Stimulated activated naive CD8-positive, alpha-beta T cell treated with anti-CD3 and anti-CD28 coated beads, Interleukin-15, Interleukin-2, amounts not matched to agents 100 ng/mL and 50 ng/mL, for 24 hours (primary cell): Measurements from ENCODE around the gene HEATR3.
A peak's percentile ranks its signal among the peaks of the same experiment; 100 is the strongest.

ENCODE experiments used
- H3K27ac Mint-ChIP-seq: one replicate; pipeline ENCODE4 v1.8.0; 2021; ENCODE audit warnings: mild to moderate bottlenecking, mixed read lengths
- H3K27me3 Mint-ChIP-seq: one replicate; pipeline ENCODE4 v1.8.0; 2021; ENCODE audit warnings: mixed read lengths
- H3K36me3 Mint-ChIP-seq: one replicate; pipeline ENCODE4 v1.8.0; 2021; ENCODE audit warnings: low read depth, mixed read lengths
- H3K4me1 Mint-ChIP-seq: one replicate; pipeline ENCODE4 v1.8.0; 2021; ENCODE audit warnings: low read depth, mixed read lengths
- H3K4me3 Mint-ChIP-seq: one replicate; pipeline ENCODE4 v1.8.0; 2021; ENCODE audit warnings: mild to moderate bottlenecking, mixed read lengths
- H3K9me3 Mint-ChIP-seq: one replicate; pipeline ENCODE4 v1.8.0; 2021; ENCODE audit warnings: mixed read lengths

Gene HEATR3

GRCh38 chr16:50065624-50066481 lies at the start of gene HEATR3:
Gene HEATR3 (plus strand): TSS chr16:50065970. CDS start chr16:50066132, 162 bp downstream.
- no peaks in the 10 kb centered on the region for H3K9me3 Mint-ChIP-seq
- H3K4me1 Mint-ChIP-seq: peaks cover 34% of the 10 kb centered on the region
- H3K4me3 Mint-ChIP-seq: peak within 1 kb of the TSS; percentile 95
- no peaks in the 10 kb centered on the region for H3K27me3 Mint-ChIP-seq
- H3K27ac Mint-ChIP-seq: peak within 1 kb of the TSS; percentile 91
- H3K36me3 Mint-ChIP-seq: peaks cover 28% of the 10 kb centered on the region

- no peaks in the 10 kb centered on the region for H3K4me1 Mint-ChIP-seq
- no peaks in the 10 kb centered on the region for H3K36me3 Mint-ChIP-seq
- H3K9me3 Mint-ChIP-seq: no peaks in the 10 kb centered on the region
- H3K27ac Mint-ChIP-seq: no peak overlapping the region
- H3K4me3 Mint-ChIP-seq: no peak overlapping the region
- no peaks in the 10 kb centered on the region for H3K27me3 Mint-ChIP-seq
Observed at GRCh38 chr16:50017553-50017952, 48.2 kb upstream of the HEATR3 start.

GRCh38 chr16:50021544-50021943 lies 44.2 kb upstream of the HEATR3 start:
- H3K4me1 Mint-ChIP-seq: peaks cover 16% of the 10 kb centered on the region
- H3K27ac Mint-ChIP-seq: no peak overlapping the region
- H3K36me3 Mint-ChIP-seq: no peaks in the 10 kb centered on the region
- no peaks in the 10 kb centered on the region for H3K9me3 Mint-ChIP-seq
- H3K4me3 Mint-ChIP-seq: no peak overlapping the region
- no peaks in the 10 kb centered on the region for H3K27me3 Mint-ChIP-seq

GRCh38 chr16:50023641-50024040 lies 42.1 kb upstream of the HEATR3 start:
- H3K9me3 Mint-ChIP-seq: no peaks in the 10 kb centered on the region
- H3K4me1 Mint-ChIP-seq: peaks cover 24% of the 10 kb centered on the region
- H3K36me3 Mint-ChIP-seq: no peaks in the 10 kb centered on the region
- H3K27me3 Mint-ChIP-seq: no peaks in the 10 kb centered on the region
- no peak overlapping the region for H3K27ac Mint-ChIP-seq
- no peak overlapping the region for H3K4me3 Mint-ChIP-seq

GRCh38 chr16:50024207-50024606 lies 41.6 kb upstream of the HEATR3 start:
- Mint-ChIP-seq H3K27ac (no peak overlapping the region), H3K4me1 (peaks cover 24% of the 10 kb centered on the region), H3K4me3 (peak overlapping the region; percentile 93)

GRCh38 chr16:50024684-50025536 lies 40.9 kb upstream of the HEATR3 start, which contains the start of gene CNEP1R1:
Gene CNEP1R1 (plus strand): TSS chr16:50025225. CDS start chr16:50025316, 91 bp downstream.
- Mint-ChIP-seq H3K4me3 (peak within 1 kb of the TSS; percentile 93), H3K27ac (peak within 1 kb of the TSS; percentile 81), H3K27me3 (no peaks in the 10 kb centered on the region), H3K4me1 (peaks cover 24% of the 10 kb centered on the region), H3K9me3 (no peaks in the 10 kb centered on the region), H3K36me3 (no peaks in the 10 kb centered on the region)

More at GRCh38 chr16:50024207-50024606, 41.6 kb upstream of the HEATR3 start:
- no peaks in the 10 kb centered on the region for H3K27me3 Mint-ChIP-seq
- H3K9me3 Mint-ChIP-seq: no peaks in the 10 kb centered on the region
- no peaks in the 10 kb centered on the region for H3K36me3 Mint-ChIP-seq

- peaks cover 24% of the 10 kb centered on the region for H3K4me1 Mint-ChIP-seq
Observed at GRCh38 chr16:50025537-50025931, 40.2 kb upstream of the HEATR3 start.

GRCh38 chr16:50027829-50028228 lies 37.9 kb upstream of the HEATR3 start:
- Mint-ChIP-seq H3K9me3 (no peaks in the 10 kb centered on the region), H3K27ac (no peak overlapping the region)

More at GRCh38 chr16:50025537-50025931, 40.2 kb upstream of the HEATR3 start:
- Mint-ChIP-seq H3K4me3 (peak overlapping the region; percentile 93), H3K27me3 (no peaks in the 10 kb centered on the region), H3K9me3 (no peaks in the 10 kb centered on the region), H3K27ac (peak overlapping the region; percentile 81), H3K36me3 (no peaks in the 10 kb centered on the region)

GRCh38 chr16:50035468-50035992 lies 30.2 kb upstream of the HEATR3 start:
- Mint-ChIP-seq H3K27ac (no peak overlapping the region), H3K4me1 (peaks cover 15% of the 10 kb centered on the region), H3K27me3 (no peaks in the 10 kb centered on the region), H3K4me3 (no peak overlapping the region), H3K36me3 (peaks cover 28% of the 10 kb centered on the region), H3K9me3 (no peaks in the 10 kb centered on the region)

More at GRCh38 chr16:50027829-50028228, 37.9 kb upstream of the HEATR3 start:
- Mint-ChIP-seq H3K4me3 (no peak overlapping the region), H3K4me1 (peaks cover 24% of the 10 kb centered on the region), H3K27me3 (no peaks in the 10 kb centered on the region), H3K36me3 (peaks cover 6% of the 10 kb centered on the region)

GRCh38 chr16:50036426-50036825 lies 29.3 kb upstream of the HEATR3 start:
- Mint-ChIP-seq H3K4me3 (no peak overlapping the region), H3K27me3 (no peaks in the 10 kb centered on the region), H3K9me3 (no peaks in the 10 kb centered on the region), H3K4me1 (peaks cover 15% of the 10 kb centered on the region), H3K36me3 (peaks cover 28% of the 10 kb centered on the region), H3K27ac (no peak overlapping the region)

GRCh38 chr16:50037662-50038220 lies 28.0 kb upstream of the HEATR3 start:
- H3K4me1 Mint-ChIP-seq: peaks cover 15% of the 10 kb centered on the region
- H3K27me3 Mint-ChIP-seq: no peaks in the 10 kb centered on the region
- H3K27ac Mint-ChIP-seq: peak overlapping the region; percentile 5
- H3K36me3 Mint-ChIP-seq: peaks cover 22% of the 10 kb centered on the region
- no peaks in the 10 kb centered on the region for H3K9me3 Mint-ChIP-seq
- no peak overlapping the region for H3K4me3 Mint-ChIP-seq

GRCh38 chr16:50038286-50038685 lies 27.5 kb upstream of the HEATR3 start:
- H3K4me3 Mint-ChIP-seq: no peak overlapping the region
- H3K36me3 Mint-ChIP-seq: peaks cover 22% of the 10 kb centered on the region
- H3K9me3 Mint-ChIP-seq: no peaks in the 10 kb centered on the region
- H3K27ac Mint-ChIP-seq: peak overlapping the region; percentile 24
- peaks cover 15% of the 10 kb centered on the region for H3K4me1 Mint-ChIP-seq
- no peaks in the 10 kb centered on the region for H3K27me3 Mint-ChIP-seq

GRCh38 chr16:50038756-50039529 lies 26.8 kb upstream of the HEATR3 start:
- Mint-ChIP-seq H3K36me3 (peaks cover 21% of the 10 kb centered on the region), H3K4me1 (peaks cover 15% of the 10 kb centered on the region), H3K9me3 (no peaks in the 10 kb centered on the region), H3K27me3 (peaks cover under 1% of the 10 kb centered on the region), H3K27ac (peak overlapping the region; percentile 41), H3K4me3 (no peak overlapping the region)

GRCh38 chr16:50040018-50040417 lies 25.8 kb upstream of the HEATR3 start:
- Mint-ChIP-seq H3K36me3 (peaks cover 15% of the 10 kb centered on the region), H3K4me3 (no peak overlapping the region), H3K9me3 (no peaks in the 10 kb centered on the region), H3K27me3 (peaks cover 3% of the 10 kb centered on the region), H3K27ac (no peak overlapping the region), H3K4me1 (peaks cover 15% of the 10 kb centered on the region)
